ENCODE data around the gene CDH16. TPM values are rescaled to one million over a fixed set of nuclear protein-coding genes. Genes with fewer than 3 reads are reported as not detected.

Gene CDH16
- total and polyA plus RNA-seq, 2 of the 13 experiments (the other 11 are each of a cell fraction or from before 2014, with no cell fraction given): 2.7 to 3.9 TPM

- TF ChIP-seq ZBTB3 (CRISPR knock-in tag; IDR thresholded peaks at IDR 0.05; ENCODE audit: borderline replicate concordance, low read depth) (no peak), ZNF543 (CRISPR knock-in tag; IDR thresholded peaks at IDR 0.05) (0 out of 2 replicates have a peak, but pooled peaks have one; percentile 54), ZFX (CRISPR knock-in tag; IDR thresholded peaks at IDR 0.05; ENCODE audit: low read depth) (peak; percentile 89), POLR2A (IDR thresholded peaks at IDR 0.05; ENCODE audit: insufficient read depth in 1 of 2, low read depth in 2 of 2, low read length in 2 of 2) (peak in 1 of 2 experiments; percentile 68; a peak in 2 of 4 replicates), KAT7 (CRISPR knock-in tag; IDR thresholded peaks at IDR 0.05; ENCODE audit: borderline replicate concordance) (peak; percentile 59; the same call in 1 of the 2 replicates), ZNF20 (CRISPR knock-in tag; IDR thresholded peaks at IDR 0.05) (no peak), ZMAT5 (CRISPR knock-in tag; IDR thresholded peaks at IDR 0.05; ENCODE audit: borderline replicate concordance, low read depth) (no peak), ZNF430 (CRISPR knock-in tag; IDR thresholded peaks at IDR 0.05) (0 out of 2 replicates have a peak, but pooled peaks have one; percentile 41), DPF2 (CRISPR knock-in tag; IDR thresholded peaks at IDR 0.05; ENCODE audit: borderline replicate concordance, low read depth) (0 out of 2 replicates have a peak, but pooled peaks have one; percentile 36), ONECUT2 (CRISPR knock-in tag; IDR thresholded peaks at IDR 0.05) (no peak), ZNF18 (CRISPR knock-in tag; IDR thresholded peaks at IDR 0.05; ENCODE audit: insufficient replicate concordance) (no peak), NCOA1 (CRISPR knock-in tag; IDR thresholded peaks at IDR 0.05) (peak; percentile 88; the same call in 1 of the 2 replicates), PAXIP1 (CRISPR knock-in tag; conservative IDR thresholded peaks at IDR 0.05) (0 out of 2 replicates have a peak, but pooled peaks have one; percentile 15), CBX5 (CRISPR knock-in tag; IDR thresholded peaks at IDR 0.05; ENCODE audit: borderline replicate concordance) (no peak), ZNF780A (CRISPR knock-in tag; IDR thresholded peaks at IDR 0.05) (no peak), ZNF772 (CRISPR knock-in tag; IDR thresholded peaks at IDR 0.05) (0 out of 2 replicates have a peak, but pooled peaks have one; percentile 16), SPEN (CRISPR knock-in tag; IDR thresholded peaks at IDR 0.05; ENCODE audit: low read depth) (peak; percentile 79), FOXA1 (IDR thresholded peaks at IDR 0.05) (no peak), FOXA1 (CRISPR knock-in tag; IDR thresholded peaks at IDR 0.05) (no peak), ZFY (CRISPR knock-in tag; IDR thresholded peaks at IDR 0.05) (peak; percentile 82), ZNF274 (CRISPR knock-in tag; IDR thresholded peaks at IDR 0.05) (0 out of 2 replicates have a peak, but pooled peaks have one; percentile 32), MBD4 (IDR thresholded peaks at IDR 0.05; ENCODE audit: borderline replicate concordance, low read length) (no peak), RAD21 (CRISPR knock-in tag; IDR thresholded peaks at IDR 0.05) (peak; percentile 55), ZC3H13 (CRISPR knock-in tag; IDR thresholded peaks at IDR 0.05) (no peak), SP1 (IDR thresholded peaks at IDR 0.05) (no peak), SP1 (CRISPR knock-in tag; IDR thresholded peaks at IDR 0.05) (no peak), ZNF660 (CRISPR knock-in tag; IDR thresholded peaks at IDR 0.05; ENCODE audit: borderline replicate concordance, low read depth) (no peak), ZSCAN9 (CRISPR knock-in tag; IDR thresholded peaks at IDR 0.05; ENCODE audit: borderline replicate concordance) (0 out of 2 replicates have a peak, but pooled peaks have one; percentile 46)
Measured at GRCh38 chr16:66961065-66961744, 42.5 kb upstream of the CDH16 start, which contains the start of gene CES3 (continued).

Data from HepG2 (cell line).